Endothelial cell of umbilical vein (primary cell): ENCODE measurements around the gene OPTC. TPM values are rescaled to one million over a fixed set of nuclear protein-coding genes. Genes with fewer than 3 reads are reported as not detected.

Experiments
- BruUV-seq: library from RNA; stranded (reverse); fragments of 400-500 nt; replicated peaks from 2 replicates; lab custom pipeline; 2021; lab: Mats Ljungman, UMichigan
- CTCF ChIA-PET: fragments of 300-600, 350-600 bp; sonication (Branson Sonifier 250); formaldehyde crosslinking; loops from one replicate; lab custom pipeline; 2021; ENCODE audit warnings: antibody characterized with exemption, inconsistent platforms; lab: Charles Lee
- POLR2A ChIA-PET: fragments of 300-600, 350-600 bp; sonication (Branson Sonifier 250); formaldehyde crosslinking; loops from one replicate; lab custom pipeline; 2021; ENCODE audit warnings: antibody characterized with exemption, inconsistent platforms; lab: Charles Lee
- DNase-seq: peaks from one replicate; pipeline ENCODE4 v3.0.0-alpha.2; 2011; ENCODE audit warnings: low read depth, low spot score
- FAIRE-seq: peaks from 2 replicates; lab custom pipeline; 2011; peaks lifted over from hg19 to GRCh38; lab: Jason Lieb, UNC
- H2AFZ ChIP-seq: 2 replicates; pipeline ENCODE4 v1.6.0; 2012; ENCODE audit warnings: low read depth, low read length, control low read depth, inconsistent platforms
- H3K27ac ChIP-seq: 2 replicates; pipeline ENCODE4 v1.5.1; 2011; ENCODE audit warnings: low read depth, mild to moderate bottlenecking, control low read depth, low read length, moderate library complexity; ENCODE audit not compliant: insufficient read depth
- H3K27me3 ChIP-seq, 2 experiments: 2 replicates each; pipeline versions ENCODE4 v1.6.0 to v1.6.1; 2011; ENCODE audit warnings: low read length in 2 of 2, mixed read lengths in 1 of 2; ENCODE audit not compliant: control insufficient read depth in 2 of 2, insufficient read depth in 2 of 2
- H3K36me3 ChIP-seq, 2 experiments: 2 replicates in 1 of 2; 3 replicates in 1 of 2; pipeline ENCODE4 v1.5.1; 2011; ENCODE audit warnings: low read length in 2 of 2, mild to moderate bottlenecking in 1 of 2, moderate library complexity in 1 of 2; ENCODE audit not compliant: control insufficient read depth in 2 of 2, insufficient read depth in 2 of 2; ENCODE audit errors: extremely low read depth in 1 of 2
- H3K4me1 ChIP-seq: 3 replicates; pipeline ENCODE4 v1.5.1; 2011; ENCODE audit warnings: mild to moderate bottlenecking, low read length; ENCODE audit not compliant: control insufficient read depth, insufficient read depth; ENCODE audit errors: extremely low read depth
- H3K4me2 ChIP-seq: 2 replicates; pipeline ENCODE4 v1.6.1; 2011; ENCODE audit warnings: low read length, control low read depth, mixed read lengths; ENCODE audit not compliant: insufficient read depth
- H3K4me3 ChIP-seq, 3 experiments: fragments of 200-600 bp in 1 of 3; sonication (generic), shearing (Covaris generic) in 1 of 3; replicated peaks in 1 of 3; 2 replicates each; pipeline ENCODE4 v1.5.1; 2011 to 2016; ENCODE audit warnings: control low read depth in 3 of 3, low read length in 3 of 3, mild to moderate bottlenecking in 2 of 3, inconsistent platforms in 1 of 3, low read depth in 1 of 3, moderate library complexity in 1 of 3; ENCODE audit not compliant: insufficient read depth in 1 of 3
- H3K79me2 ChIP-seq: 2 replicates; pipeline ENCODE4 v1.6.0; 2012; ENCODE audit warnings: low read length, inconsistent platforms; ENCODE audit not compliant: control insufficient read depth, insufficient read depth
- H3K9ac ChIP-seq: replicated peaks from 2 replicates; pipeline ENCODE3; 2011; ENCODE audit warnings: low read length, control low read depth; ENCODE audit not compliant: insufficient read depth; ENCODE audit errors: extremely low read depth
- H3K9me1 ChIP-seq: replicated peaks from 3 replicates; pipeline ENCODE4 v1.6.0; 2011; ENCODE audit warnings: mild to moderate bottlenecking, low read length; ENCODE audit not compliant: control insufficient read depth, insufficient read depth; ENCODE audit errors: extremely low read depth
- H3K9me3 ChIP-seq: replicated peaks from 2 replicates; pipeline ENCODE4 v1.5.1; 2012; ENCODE audit warnings: low read length, inconsistent platforms; ENCODE audit not compliant: control insufficient read depth, insufficient read depth
- H4K20me1 ChIP-seq: replicated peaks from 2 replicates; pipeline ENCODE3; 2011; ENCODE audit warnings: mild to moderate bottlenecking, low read length; ENCODE audit not compliant: control insufficient read depth, insufficient read depth; ENCODE audit errors: extremely low read depth
- CTCF ChIP-seq, 2 donors: IDR thresholded peaks; 1 replicate in 1 of 2; 2 replicates in 1 of 2; pipeline ENCODE4 v1.5.1; 2011; ENCODE audit warnings: low read length in 2 of 2, mild to moderate bottlenecking in 2 of 2, moderate library complexity in 2 of 2, control low read depth in 1 of 2, inconsistent platforms in 1 of 2, low read depth in 1 of 2; ENCODE audit not compliant: insufficient read depth in 1 of 2; ENCODE audit errors: extremely low read depth in 1 of 2
- EZH2 ChIP-seq: IDR thresholded peaks from 2 replicates; pipeline ENCODE4 v1.6.1; 2012; ENCODE audit warnings: borderline replicate concordance, low read depth, mild to moderate bottlenecking, moderate library complexity, low read length, inconsistent platforms; ENCODE audit not compliant: severe bottlenecking
- FOS ChIP-seq: IDR thresholded peaks from 2 replicates; pipeline ENCODE4 v1.6.1; 2011; ENCODE audit warnings: mild to moderate bottlenecking, low read length, moderate library complexity, borderline replicate concordance; ENCODE audit not compliant: insufficient read depth
- MYC ChIP-seq: IDR thresholded peaks from one replicate; pipeline ENCODE4 v1.6.1; 2011; ENCODE audit warnings: mild to moderate bottlenecking, low read depth, low read length
- POLR2A ChIP-seq: IDR thresholded peaks from 2 replicates; pipeline ENCODE4 v1.6.1; 2012; ENCODE audit warnings: low read depth, mild to moderate bottlenecking, control low read depth, low read length
- POLR2AphosphoS5 ChIP-seq: IDR thresholded peaks from 2 replicates; pipeline ENCODE4 v1.6.1; 2012; ENCODE audit warnings: low read depth, mild to moderate bottlenecking, control low read depth, low read length, moderate library complexity; ENCODE audit not compliant: insufficient read depth
- dilution Hi-C: fragments of 300-500 bp; cut with MboI; formaldehyde crosslinking; loops from one replicate; pipeline ENCODE4 v1.15.0; 2019; ENCODE audit warnings: low sequenced_read_pairs; ENCODE audit not compliant: extremely low pct_ligation_motif_present
- intact Hi-C: fragments of 100-400 bp; cut with micrococcal nuclease; formaldehyde crosslinking; loops from one replicate; pipeline ENCODE4 v1.10.0; 2022
- polyA plus RNA-seq, 4 experiments: library from polyadenylated mRNA; depleted of rRNA in 3 of 4; stranded (reverse) in 3 of 4; unstranded in 1 of 4; fragments of >200 nt; gene quantifications; 2 replicates each; pipeline versions ENCODE4 v1.2.1 to v1.2.3, GENCODE V29; 2011 to 2012; ENCODE audit warnings: missing spikeins in 1 of 4
- total RNA-seq: library from RNA; stranded (reverse); gene quantifications from 2 replicates; pipeline ENCODE4 v1.2.3, GENCODE V29; 2021

The OPTC gene
- total and polyA plus RNA-seq, 2 donors (not counting 3 experiments of a cell fraction or from before 2014, with no cell fraction given) = not detected

- Histone ChIP-seq H3K27ac (no peak overlapping the region), H3K4me1 (peaks cover 7% of the 10 kb centered on the region), H2AFZ (peak overlapping the region; percentile 66), H3K9me3 (no peaks in the 10 kb centered on the region), H3K9ac (no peak overlapping the region), H3K36me3 (no peaks in the 10 kb centered on the region), H3K4me3 (no peak overlapping the region), H4K20me1 (no peaks in the 10 kb centered on the region), H3K4me2 (no peak overlapping the region), H3K9me1 (no peaks in the 10 kb centered on the region), H3K79me2 (no peaks in the 10 kb centered on the region), H3K27me3 (peaks cover 20 to 25% of the 10 kb centered on the region in 2 experiments)
- CTCF ChIA-PET = interaction anchor here (1.0 to 2.7 kb wide), 7 partner anchors 8 to 213 kb away, joined by 3 to 12 read pairs (median 4); no protein-coding TSS in a partner anchor
- TF ChIP-seq FOS (no peak), POLR2A (no peak), MYC (no peak), CTCF (IDR thresholded peaks at IDR 0.05; ENCODE audit: extremely low read depth in 1 of 2, insufficient read depth in 1 of 2, low read depth in 1 of 2, low read length in 2 of 2) (no peak), EZH2 (no peak), POLR2AphosphoS5 (no peak)
- DNase-seq = no peak
- intact Hi-C loops (no loop called here), dilution Hi-C loops (no loop called here)
- no TSS peak for BruUV-seq
- POLR2A ChIA-PET = no interaction called here
- FAIRE-seq = no peak
These were observed 13.9 kb upstream of the OPTC start for GRCh38 chr1:203480084-203480483.
